GM12878 (cell line): ENCODE results near the gene RGL1. TPM values are rescaled to one million over a fixed set of nuclear protein-coding genes. Genes with fewer than 3 reads are reported as not detected.

Experiments used
- ATAC-seq: fragments of 200-7000 bp; cut with Tn5 transposase; 3 replicates; pipeline ENCODE4 v1.9.1; 2020; ENCODE audit warnings: mild to moderate bottlenecking, moderate library complexity
- BruUV-seq: library from RNA; stranded (reverse); fragments of 400-500 nt; replicated peaks from 2 replicates; lab custom pipeline; 2021; lab: Mats Ljungman, UMichigan
- CTCF ChIA-PET: fragments of 300-600 bp; sonication (Branson Sonifier 250); formaldehyde crosslinking; extraction: SDS; loops from one replicate; lab custom pipeline; 2021; ENCODE audit warnings: inconsistent platforms; lab: Yijun Ruan, JAX
- POLR2A ChIA-PET: fragments of 350-600 bp; formaldehyde crosslinking; extraction: SDS; loops from one replicate; lab custom pipeline; 2021; ENCODE audit warnings: inconsistent platforms; lab: Charles Lee
- RAD21 ChIA-PET: fragments of 300-600 bp; sonication (Branson Sonifier 250); formaldehyde crosslinking; loops from one replicate; lab custom pipeline; 2023; ENCODE audit warnings: antibody characterized with exemption; ENCODE audit not compliant: unreplicated experiment; lab: Charles Lee
- SMC1A ChIA-PET: fragments of 300-600 bp; sonication (Branson Sonifier 250); formaldehyde crosslinking; loops from one replicate; lab custom pipeline; 2023; ENCODE audit not compliant: unreplicated experiment, uncharacterized antibody; lab: Charles Lee
- DNase-seq: peaks from one replicate; pipeline ENCODE4 v3.0.0-alpha.2; 2011; ENCODE audit warnings: low read depth, low spot score
- FAIRE-seq: peaks from 3 replicates; lab custom pipeline; 2011; peaks lifted over from hg19 to GRCh38; lab: Jason Lieb, UNC
- H2AFZ ChIP-seq: 2 replicates; pipeline ENCODE4 v1.6.0; 2011; ENCODE audit warnings: low read depth, low read length, control low read depth; ENCODE audit not compliant: control insufficient read depth
- H3K27ac ChIP-seq: 2 replicates; pipeline ENCODE4 v1.5.1; 2011; ENCODE audit warnings: control low read depth; ENCODE audit not compliant: control insufficient read depth, insufficient read depth
- H3K27me3 ChIP-seq, 2 experiments: replicated peaks in 1 of 2; 2 replicates each; pipeline versions ENCODE4 v1.6.0 to v1.6.1; 2011; ENCODE audit warnings: low read length in 1 of 2; ENCODE audit not compliant: control insufficient read depth in 2 of 2, insufficient read depth in 2 of 2
- H3K36me3 ChIP-seq, 2 experiments: 2 replicates each; pipeline ENCODE4 v1.5.1; 2011; ENCODE audit warnings: low read length in 1 of 2; ENCODE audit not compliant: control insufficient read depth in 2 of 2, insufficient read depth in 2 of 2
- H3K4me1 ChIP-seq: 2 replicates; pipeline ENCODE4 v1.6.1; 2011; ENCODE audit warnings: mild to moderate bottlenecking, low read length, moderate library complexity, mixed read lengths; ENCODE audit not compliant: control insufficient read depth, insufficient read depth
- H3K4me2 ChIP-seq: 2 replicates; pipeline ENCODE4 v1.6.0; 2011; ENCODE audit warnings: control low read depth; ENCODE audit not compliant: control insufficient read depth, insufficient read depth
- H3K4me3 ChIP-seq: fragments of 200-600 bp; sonication (generic); 2 replicates; pipeline ENCODE4 v1.5.1; 2016
- H3K79me2 ChIP-seq: 2 replicates; pipeline ENCODE4 v1.6.0; 2011; ENCODE audit warnings: low read length; ENCODE audit not compliant: control insufficient read depth, insufficient read depth
- H3K9ac ChIP-seq: 2 replicates; pipeline ENCODE4 v1.8.0; 2011; ENCODE audit warnings: low read length, control low read depth, mixed read lengths; ENCODE audit not compliant: control insufficient read depth, insufficient read depth
- H3K9me3 ChIP-seq: replicated peaks from 3 replicates; pipeline ENCODE4 v1.5.1; 2011; ENCODE audit warnings: mild to moderate bottlenecking, low read length; ENCODE audit not compliant: control insufficient read depth, insufficient read depth
- H4K20me1 ChIP-seq: 2 replicates; pipeline ENCODE4 v1.6.0; 2011; ENCODE audit not compliant: control insufficient read depth, insufficient read depth
- BRCA1 ChIP-seq: IDR thresholded peaks from 2 replicates; pipeline ENCODE4 v1.6.1; 2011; ENCODE audit warnings: low read depth, low read length, improper control_type of control experiment
- CHD4 ChIP-seq: fragments of 200-600 bp; sonication (generic); IDR thresholded peaks from 2 replicates; pipeline ENCODE4 v1.6.1; 2016; ENCODE audit warnings: mild to moderate bottlenecking
- CREM ChIP-seq: IDR thresholded peaks from 2 replicates; pipeline ENCODE4 v1.6.1; 2014; ENCODE audit warnings: antibody characterized with exemption, low read depth
- E2F8 ChIP-seq: fragments of 450-650 bp; IDR thresholded peaks from 2 replicates; pipeline ENCODE4 v1.6.1; 2018; ENCODE audit warnings: mild to moderate bottlenecking, low read depth, moderate library complexity; ENCODE audit not compliant: partially characterized antibody
- GATAD2B ChIP-seq: fragments of 450-650 bp; conservative IDR thresholded peaks from 2 replicates; pipeline ENCODE4 v1.6.1; 2017; ENCODE audit warnings: low read depth, mild to moderate bottlenecking, moderate library complexity
- KDM1A ChIP-seq: fragments of 200-600 bp; sonication (generic); IDR thresholded peaks from 2 replicates; pipeline ENCODE4 v1.6.1; 2016; ENCODE audit warnings: borderline replicate concordance
- LARP7 ChIP-seq: fragments of 450-650 bp; IDR thresholded peaks from 2 replicates; pipeline ENCODE4 v1.6.1; 2017; ENCODE audit warnings: mild to moderate bottlenecking
- MLLT1 ChIP-seq: fragments of 450-650 bp; IDR thresholded peaks from 2 replicates; pipeline ENCODE4 v1.6.1; 2016; ENCODE audit warnings: mild to moderate bottlenecking
- MTA2 ChIP-seq: fragments of 450-650 bp; IDR thresholded peaks from 2 replicates; pipeline ENCODE4 v1.6.1; 2016; ENCODE audit warnings: low read depth, mild to moderate bottlenecking, moderate library complexity
- NFYA ChIP-seq: IDR thresholded peaks from 2 replicates; pipeline ENCODE4 v1.6.1; 2011; ENCODE audit warnings: low read depth, mild to moderate bottlenecking, low read length, improper control_type of control experiment, borderline replicate concordance
- NR2C1 ChIP-seq: fragments of 450-650 bp; IDR thresholded peaks from 2 replicates; pipeline ENCODE4 v1.6.1; 2017; ENCODE audit warnings: antibody characterized with exemption, mild to moderate bottlenecking, moderate library complexity
- NR2F1 ChIP-seq: fragments of 450-650 bp; conservative IDR thresholded peaks from 2 replicates; pipeline ENCODE4 v1.6.1; 2017; ENCODE audit warnings: mild to moderate bottlenecking
- POLR2A ChIP-seq: IDR thresholded peaks from 2 replicates; pipeline ENCODE4 v1.6.1; 2011; ENCODE audit warnings: low read depth, mild to moderate bottlenecking, low read length
- RAD51 ChIP-seq: fragments of 450-650 bp; IDR thresholded peaks from 2 replicates; pipeline ENCODE4 v1.6.1; 2016; ENCODE audit warnings: moderate library complexity, mild to moderate bottlenecking, inconsistent platforms
- SMARCA5 ChIP-seq: fragments of 450-650 bp; IDR thresholded peaks from 2 replicates; pipeline ENCODE4 v1.6.1; 2017; ENCODE audit warnings: mild to moderate bottlenecking
- ZNF622 ChIP-seq: fragments of 450-650 bp; IDR thresholded peaks from 2 replicates; pipeline ENCODE4 v1.6.1; 2017; ENCODE audit warnings: mild to moderate bottlenecking, inconsistent platforms
- WGBS: methylation state at CpG from one replicate; pipeline ENCODE4 v1.1.6; 2016; ENCODE audit warnings: low lambda C conversion rate; ENCODE audit not compliant: insufficient replicate concordance, insufficient coverage; ENCODE audit errors: missing lambda C conversion rate; 5-methylcytosine and 5-hydroxymethylcytosine counted together
- in situ Hi-C: fragments of 300-500 bp; cut with MboI; formaldehyde crosslinking; loops from 9 replicates; pipeline ENCODE4 v1.14.3; 2018; ENCODE audit warnings: mixed read lengths
- intact Hi-C: fragments of 100-400 bp; cut with micrococcal nuclease; formaldehyde crosslinking; loops from one replicate; pipeline ENCODE4 v1.14.2; 2022; ENCODE audit not compliant: unreplicated experiment
- polyA plus RNA-seq, 11 experiments: library from polyadenylated mRNA; depleted of rRNA in 4 of 11; unstranded in 6 of 11; stranded (reverse) in 5 of 11; fragments of >200 nt; fragmentation: Nextera tagmentation in 4 of 11; fragmentation: Illumina TruSeq in 1 of 11; extraction: Ambion mirVana in 4 of 11; extraction: Trizol in 1 of 11; gene quantifications; 1 replicate in 1 of 11; 2 replicates in 10 of 11; pipeline versions ENCODE4 v1.2.1 to v1.2.3, GENCODE V29; 2011 to 2016; ENCODE audit warnings: inconsistent platforms in 2 of 11, missing spikeins in 2 of 11, low read depth in 1 of 11
- total RNA-seq, 4 experiments: library from RNA; depleted of rRNA in 3 of 4; stranded (reverse); fragments of >200 nt in 3 of 4; fragmentation: Illumina TruSeq in 1 of 4; extraction: Trizol in 1 of 4; gene quantifications; 2 replicates each; pipeline versions ENCODE4 v1.2.1 to v1.2.3, GENCODE V29; 2013 to 2021
- TF ChIP-seq, protein P1 (sequence below): fragments of 450-650 bp; IDR thresholded peaks from 2 replicates; pipeline ENCODE4 v1.6.1; 2017; ENCODE audit warnings: antibody characterized with exemption, mild to moderate bottlenecking, moderate library complexity
- TF ChIP-seq, protein P2 (sequence below): IDR thresholded peaks from 2 replicates; pipeline ENCODE4 v1.6.1; 2011; ENCODE audit warnings: borderline replicate concordance, low read depth, mild to moderate bottlenecking, moderate library complexity, mixed read lengths, low read length; ENCODE audit not compliant: insufficient read depth; ENCODE audit errors: extremely low read length

Gene RGL1
- total and polyA plus RNA-seq, 10 of the 15 experiments (the other 5 are each of a cell fraction or from before 2014, with no cell fraction given) = 8.1 to 25.0 (median 19.0) TPM

DNA sequence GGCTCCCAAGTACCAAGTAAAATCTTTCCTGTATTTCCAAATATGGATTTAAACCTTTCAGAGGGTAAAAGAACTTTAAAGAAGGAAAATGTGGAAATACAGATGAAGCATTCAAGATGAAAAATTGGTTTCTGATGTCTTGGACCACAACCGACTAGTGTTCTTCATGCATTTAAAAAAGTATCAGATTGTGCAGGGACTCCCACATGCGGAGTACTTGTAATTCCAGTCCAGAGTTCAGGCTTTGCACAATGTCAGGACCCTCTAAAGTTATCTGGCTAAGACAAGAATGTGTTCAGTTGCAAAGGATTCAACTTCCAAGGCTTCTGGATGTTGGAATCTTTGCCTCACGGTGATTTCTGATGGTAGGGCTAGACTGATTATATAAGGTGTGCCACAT, 66.7 kb downstream of the RGL1 start:
- Histone ChIP-seq H3K27ac (0 out of 2 replicates have a peak overlapping the region, but pooled peaks have one; percentile 27), H3K9ac (no peak overlapping the region), H3K27me3 (no peaks in the 10 kb centered on the region), H4K20me1 (no peaks in the 10 kb centered on the region), H3K4me1 (peaks cover 4% of the 10 kb centered on the region; the same call in 1 of the 2 replicates), H3K4me2 (no peak overlapping the region), H2AFZ (no peak overlapping the region), H3K79me2 (peaks cover 5% of the 10 kb centered on the region), H3K4me3 (no peak overlapping the region), H3K9me3 (no peaks in the 10 kb centered on the region), H3K36me3 (peaks cover 5 to 9% of the 10 kb centered on the region in 2 experiments; a peak in 2 of 4 replicates)
- 87% methylated on average over 3 of the region's 3 CpGs for WGBS
- ATAC-seq (no peak), DNase-seq (no peak), FAIRE-seq (peak; percentile 13)
- BruUV-seq = no TSS peak
- POLR2A ChIA-PET = interaction anchor here (1.3 kb wide), 1 partner anchor 22 kb away, joined by 3 read pairs; no protein-coding TSS in a partner anchor
- in situ Hi-C loops (no loop called here), intact Hi-C loops (no loop called here)
- CTCF ChIA-PET = interaction anchor here (1.2 kb wide), 1 partner anchor 44 kb away, joined by 4 read pairs; no protein-coding TSS in a partner anchor
- RAD21 ChIA-PET = no interaction called here
- SMC1A ChIA-PET = interaction anchor here (0.9 to 1.0 kb wide), 4 partner anchors 13 to 176 kb away, joined by 3 to 4 read pairs (median 4); no protein-coding TSS in a partner anchor
- TF ChIP-seq GATAD2B (no peak), POLR2A (no peak), SMARCA5 (no peak), LARP7 (no peak), RAD51 (no peak), BRCA1 (no peak), MLLT1 (no peak), MTA2 (no peak), NFYA (no peak), KDM1A (no peak), CHD4 (no peak), ZNF622 (no peak), NR2C1 (no peak), NR2F1 (no peak), E2F8 (no peak), CREM (no peak)
- TF ChIP-seq, protein P1, sequence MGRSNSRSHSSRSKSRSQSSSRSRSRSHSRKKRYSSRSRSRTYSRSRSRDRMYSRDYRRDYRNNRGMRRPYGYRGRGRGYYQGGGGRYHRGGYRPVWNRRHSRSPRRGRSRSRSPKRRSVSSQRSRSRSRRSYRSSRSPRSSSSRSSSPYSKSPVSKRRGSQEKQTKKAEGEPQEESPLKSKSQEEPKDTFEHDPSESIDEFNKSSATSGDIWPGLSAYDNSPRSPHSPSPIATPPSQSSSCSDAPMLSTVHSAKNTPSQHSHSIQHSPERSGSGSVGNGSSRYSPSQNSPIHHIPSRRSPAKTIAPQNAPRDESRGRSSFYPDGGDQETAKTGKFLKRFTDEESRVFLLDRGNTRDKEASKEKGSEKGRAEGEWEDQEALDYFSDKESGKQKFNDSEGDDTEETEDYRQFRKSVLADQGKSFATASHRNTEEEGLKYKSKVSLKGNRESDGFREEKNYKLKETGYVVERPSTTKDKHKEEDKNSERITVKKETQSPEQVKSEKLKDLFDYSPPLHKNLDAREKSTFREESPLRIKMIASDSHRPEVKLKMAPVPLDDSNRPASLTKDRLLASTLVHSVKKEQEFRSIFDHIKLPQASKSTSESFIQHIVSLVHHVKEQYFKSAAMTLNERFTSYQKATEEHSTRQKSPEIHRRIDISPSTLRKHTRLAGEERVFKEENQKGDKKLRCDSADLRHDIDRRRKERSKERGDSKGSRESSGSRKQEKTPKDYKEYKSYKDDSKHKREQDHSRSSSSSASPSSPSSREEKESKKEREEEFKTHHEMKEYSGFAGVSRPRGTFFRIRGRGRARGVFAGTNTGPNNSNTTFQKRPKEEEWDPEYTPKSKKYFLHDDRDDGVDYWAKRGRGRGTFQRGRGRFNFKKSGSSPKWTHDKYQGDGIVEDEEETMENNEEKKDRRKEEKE = no peak
- TF ChIP-seq, protein P2, sequence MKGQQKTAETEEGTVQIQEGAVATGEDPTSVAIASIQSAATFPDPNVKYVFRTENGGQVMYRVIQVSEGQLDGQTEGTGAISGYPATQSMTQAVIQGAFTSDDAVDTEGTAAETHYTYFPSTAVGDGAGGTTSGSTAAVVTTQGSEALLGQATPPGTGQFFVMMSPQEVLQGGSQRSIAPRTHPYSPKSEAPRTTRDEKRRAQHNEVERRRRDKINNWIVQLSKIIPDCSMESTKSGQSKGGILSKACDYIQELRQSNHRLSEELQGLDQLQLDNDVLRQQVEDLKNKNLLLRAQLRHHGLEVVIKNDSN = no peak
